ENCODE data around the gene DACT1.
A peak's percentile ranks its signal among the peaks of the same experiment; 100 is the strongest.

DACT1 gene

GRCh38 chr14:58626431-58626831 lies 11.3 kb upstream of the DACT1 start:
- H3K27me3 ChIP-seq (ENCODE audit: low read depth): no peaks in the 10 kb centered on the region
- no peak overlapping the region for H3K4me3 ChIP-seq
- DNase-seq (ENCODE audit: low spot score in 2 of 2): no peak
- in situ Hi-C loops (cut with MboI; ENCODE audit: low sequenced_read_pairs): no loop called here
- H3K4me1 ChIP-seq: peaks cover 8% of the 10 kb centered on the region
- no peaks in the 10 kb centered on the region for H3K9me3 ChIP-seq
- no peaks in the 10 kb centered on the region for H3K36me3 ChIP-seq (replicated peaks)

DNA sequence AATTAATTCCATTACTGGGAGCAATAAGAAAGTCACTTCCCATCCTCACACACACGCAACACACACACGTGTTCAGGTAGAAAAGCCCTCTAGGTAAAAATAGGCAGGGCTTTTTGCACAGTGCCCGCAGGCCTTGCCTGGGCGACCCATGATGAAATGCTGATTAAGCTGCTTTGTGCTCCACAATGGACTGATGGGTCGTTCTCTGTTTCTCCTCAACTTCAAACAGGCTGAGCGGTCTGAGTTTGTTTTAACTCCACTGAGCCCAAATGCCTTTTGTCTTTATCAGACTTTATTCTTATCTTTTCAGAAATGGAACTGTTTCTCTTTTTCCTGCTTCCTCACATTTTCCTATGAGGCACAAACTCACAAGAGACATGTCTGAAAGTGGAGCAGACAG lies 9.4 kb upstream of the DACT1 start:
- Histone ChIP-seq H3K27me3 (ENCODE audit: low read depth) (no peaks in the 10 kb centered on the region), H3K4me1 (peaks cover 4% of the 10 kb centered on the region; the same call in 1 of the 2 replicates), H3K36me3 (replicated peaks) (no peaks in the 10 kb centered on the region), H3K4me3 (no peak overlapping the region), H3K9me3 (no peaks in the 10 kb centered on the region)
- DNase-seq (ENCODE audit: low spot score in 2 of 2): no peak
- in situ Hi-C loops (cut with MboI; ENCODE audit: low sequenced_read_pairs): no loop called here

- H3K36me3 ChIP-seq (replicated peaks): no peaks in the 10 kb centered on the region
- no peak for DNase-seq (ENCODE audit: low spot score in 2 of 2)
- H3K4me1 ChIP-seq: peaks cover 4% of the 10 kb centered on the region
- H3K9me3 ChIP-seq: no peaks in the 10 kb centered on the region
- no peak overlapping the region for H3K4me3 ChIP-seq
- no peaks in the 10 kb centered on the region for H3K27me3 ChIP-seq (ENCODE audit: low read depth)
- in situ Hi-C loops (cut with MboI; ENCODE audit: low sequenced_read_pairs): no loop called here
Observed at GRCh38 chr14:58629281-58629680, 8.5 kb upstream of the DACT1 start.

GRCh38 chr14:58631732-58632131 lies 6.0 kb upstream of the DACT1 start:
- in situ Hi-C loops (cut with MboI; ENCODE audit: low sequenced_read_pairs): no loop called here
- no peaks in the 10 kb centered on the region for H3K9me3 ChIP-seq
- no peak overlapping the region for H3K4me3 ChIP-seq
- DNase-seq (ENCODE audit: low spot score in 2 of 2): no peak
- H3K27me3 ChIP-seq (ENCODE audit: low read depth): no peaks in the 10 kb centered on the region
- peaks cover 10% of the 10 kb centered on the region for H3K4me1 ChIP-seq
- H3K36me3 ChIP-seq (replicated peaks): no peaks in the 10 kb centered on the region

GRCh38 chr14:58633831-58634230 lies 3.9 kb upstream of the DACT1 start:
- DNase-seq (ENCODE audit: low spot score in 2 of 2): no peak
- H3K9me3 ChIP-seq: no peaks in the 10 kb centered on the region
- H3K4me1 ChIP-seq: peaks cover 7% of the 10 kb centered on the region
- no peak overlapping the region for H3K4me3 ChIP-seq
- no peaks in the 10 kb centered on the region for H3K27me3 ChIP-seq (ENCODE audit: low read depth)
- H3K36me3 ChIP-seq (replicated peaks): no peaks in the 10 kb centered on the region
- in situ Hi-C loops (cut with MboI; ENCODE audit: low sequenced_read_pairs): no loop called here

DNA sequence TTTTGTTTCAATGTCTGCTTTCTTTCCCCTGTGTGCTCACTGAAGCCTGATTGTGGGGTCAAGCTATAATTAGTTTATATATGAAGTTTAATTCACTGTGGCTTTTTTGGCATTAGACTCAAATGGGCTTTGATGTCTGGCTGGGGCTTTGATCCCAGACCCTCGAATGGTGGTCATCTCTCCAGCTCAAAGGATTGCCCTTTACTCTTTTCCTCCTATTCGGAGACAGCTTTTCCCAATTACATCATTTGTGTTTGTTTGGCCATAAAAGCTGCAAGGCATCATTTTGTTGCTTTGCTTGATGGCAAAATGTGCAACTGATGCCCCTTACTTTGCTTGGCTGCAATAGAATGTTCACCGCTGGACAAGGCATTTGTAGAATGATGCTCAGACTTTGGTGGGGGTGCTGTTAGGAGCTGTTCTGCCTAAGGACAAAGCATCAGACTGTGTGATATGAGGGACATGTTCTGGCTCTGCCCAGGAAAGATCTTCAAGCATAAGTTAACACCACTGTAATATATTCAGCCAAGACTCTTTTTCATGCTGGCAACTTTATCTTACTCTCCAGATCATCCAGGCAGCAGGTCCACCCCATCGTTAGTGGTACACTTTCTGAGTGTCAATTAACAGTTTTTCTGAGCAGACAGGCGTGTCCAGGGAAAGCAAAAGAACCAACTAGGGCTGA lies 3.2 kb upstream of the DACT1 start:
- Histone ChIP-seq H3K36me3 (replicated peaks) (no peaks in the 10 kb centered on the region), H3K9me3 (no peaks in the 10 kb centered on the region), H3K27me3 (ENCODE audit: low read depth) (no peaks in the 10 kb centered on the region), H3K4me1 (peaks cover 9% of the 10 kb centered on the region), H3K4me3 (no peak overlapping the region)
- DNase-seq (ENCODE audit: low spot score in 2 of 2): no peak
- in situ Hi-C loops (cut with MboI; ENCODE audit: low sequenced_read_pairs): no loop called here

DNA sequence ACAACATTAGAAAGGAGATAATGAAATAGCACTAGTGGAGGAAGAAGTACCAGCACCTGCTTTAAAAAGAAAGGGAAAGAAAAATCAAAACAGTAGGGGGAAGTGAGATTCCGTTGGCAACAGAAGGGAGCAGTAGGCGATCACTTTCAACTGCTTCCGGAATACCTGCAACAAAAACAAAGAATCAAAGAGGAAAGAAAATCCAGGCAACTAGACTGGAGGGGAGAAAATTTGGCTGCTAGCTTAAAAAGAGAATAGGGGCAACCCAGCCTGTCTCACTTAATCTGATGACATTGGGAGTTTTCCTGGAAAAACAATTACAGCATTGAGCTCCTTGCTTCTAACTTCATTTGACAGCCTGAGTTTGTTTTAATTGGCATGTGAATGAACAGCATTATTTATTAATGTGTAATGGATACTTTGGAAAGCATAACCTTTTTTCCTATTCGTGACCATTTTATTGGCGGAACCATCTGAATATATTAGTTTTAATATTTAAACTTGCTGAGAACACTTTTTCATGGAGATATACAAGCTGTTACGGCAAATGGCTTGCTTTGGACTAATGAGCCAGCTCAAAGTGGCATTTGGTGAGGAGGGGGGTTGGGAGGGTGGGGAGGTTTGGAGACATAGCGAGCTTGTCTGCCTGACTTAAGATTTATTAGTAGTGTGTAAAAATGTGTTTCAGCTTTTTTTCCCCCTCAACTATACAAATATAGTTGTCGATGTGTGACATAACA lies 2.5 kb upstream of the DACT1 start:
- Histone ChIP-seq H3K27me3 (ENCODE audit: low read depth) (no peaks in the 10 kb centered on the region), H3K36me3 (replicated peaks) (no peaks in the 10 kb centered on the region), H3K9me3 (no peaks in the 10 kb centered on the region), H3K4me1 (peaks cover 14% of the 10 kb centered on the region), H3K4me3 (no peak overlapping the region)
- in situ Hi-C loops (cut with MboI; ENCODE audit: low sequenced_read_pairs): no loop called here
- DNase-seq (ENCODE audit: low spot score in 2 of 2): no peak

- in situ Hi-C loops (cut with MboI; ENCODE audit: low sequenced_read_pairs): no loop called here
- Histone ChIP-seq H3K4me3 (no peak overlapping the region), H3K9me3 (no peaks in the 10 kb centered on the region), H3K4me1 (peaks cover 17% of the 10 kb centered on the region), H3K27me3 (ENCODE audit: low read depth) (no peaks in the 10 kb centered on the region), H3K36me3 (replicated peaks) (peaks cover 7% of the 10 kb centered on the region)
- no peak for DNase-seq (ENCODE audit: low spot score in 2 of 2)
Observed at GRCh38 chr14:58636129-58636528, 1.6 kb upstream of the DACT1 start.

- Histone ChIP-seq H3K4me3 (peak overlapping the region; percentile 43), H3K4me1 (peaks cover 17% of the 10 kb centered on the region), H3K9me3 (no peaks in the 10 kb centered on the region), H3K36me3 (replicated peaks) (peaks cover 16% of the 10 kb centered on the region), H3K27me3 (ENCODE audit: low read depth) (no peaks in the 10 kb centered on the region)
- in situ Hi-C loops (cut with MboI; ENCODE audit: low sequenced_read_pairs): no loop called here
- DNase-seq (ENCODE audit: low spot score in 2 of 2): peak; percentile 52 to 68
Observed at GRCh38 chr14:58637040-58637390, 747 bp upstream of the DACT1 start.

GRCh38 chr14:58638231-58639197 lies 752 bp downstream of the DACT1 start:
- H3K4me3 ChIP-seq: peak overlapping the region; percentile 56
- H3K9me3 ChIP-seq: no peaks in the 10 kb centered on the region
- H3K4me1 ChIP-seq: peaks cover 17% of the 10 kb centered on the region
- no peaks in the 10 kb centered on the region for H3K27me3 ChIP-seq (ENCODE audit: low read depth)
- in situ Hi-C loops (cut with MboI; ENCODE audit: low sequenced_read_pairs): no loop called here
- DNase-seq (ENCODE audit: low spot score in 2 of 2): peak; percentile 29 to 52
- H3K36me3 ChIP-seq (replicated peaks): peaks cover 27% of the 10 kb centered on the region

DNA sequence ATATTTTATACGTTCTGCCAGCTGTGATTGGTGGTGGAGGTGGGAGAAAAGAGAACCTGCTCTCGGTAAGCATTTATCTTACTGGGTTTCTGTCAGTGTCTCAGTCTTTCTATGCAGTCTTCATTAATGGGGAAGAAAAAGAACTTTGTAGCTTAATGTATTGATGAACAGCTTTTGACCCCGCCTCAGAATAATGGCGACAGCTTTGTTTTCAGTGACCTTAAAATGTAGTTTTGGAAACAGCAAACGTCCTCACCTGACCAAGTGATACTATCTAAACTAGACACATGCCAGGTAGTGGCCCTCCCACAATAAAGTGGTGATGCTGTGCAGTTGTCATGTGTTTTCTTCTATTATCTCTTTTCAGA lies 1.4 kb downstream of the DACT1 start:
- Histone ChIP-seq H3K4me1 (peaks cover 17% of the 10 kb centered on the region), H3K27me3 (ENCODE audit: low read depth) (no peaks in the 10 kb centered on the region)
- in situ Hi-C loops (cut with MboI; ENCODE audit: low sequenced_read_pairs): no loop called here

GRCh38 chr14:58639842-58640484 lies 2.2 kb downstream of the DACT1 start:
- H3K9me3 ChIP-seq: no peaks in the 10 kb centered on the region
- H3K27me3 ChIP-seq (ENCODE audit: low read depth): no peaks in the 10 kb centered on the region
- in situ Hi-C loops (cut with MboI; ENCODE audit: low sequenced_read_pairs): no loop called here
- peaks cover 31% of the 10 kb centered on the region for H3K36me3 ChIP-seq (replicated peaks)
- peak overlapping the region; percentile 56 for H3K4me3 ChIP-seq
- H3K4me1 ChIP-seq: peaks cover 17% of the 10 kb centered on the region
- DNase-seq (ENCODE audit: low spot score in 2 of 2): peak; percentile 57 to 62

More for the DNA sequence above, 1.4 kb downstream of the DACT1 start:
- no peak for DNase-seq (ENCODE audit: low spot score in 2 of 2)
- H3K36me3 ChIP-seq (replicated peaks): peaks cover 27% of the 10 kb centered on the region
- no peaks in the 10 kb centered on the region for H3K9me3 ChIP-seq
- peak overlapping the region; percentile 56 for H3K4me3 ChIP-seq

GRCh38 chr14:58640959-58641358 lies 3.2 kb downstream of the DACT1 start:
- no peaks in the 10 kb centered on the region for H3K9me3 ChIP-seq
- H3K4me3 ChIP-seq: no peak overlapping the region
- in situ Hi-C loops (cut with MboI; ENCODE audit: low sequenced_read_pairs): no loop called here
- H3K27me3 ChIP-seq (ENCODE audit: low read depth): no peaks in the 10 kb centered on the region
- no peak for DNase-seq (ENCODE audit: low spot score in 2 of 2)
- peaks cover 17% of the 10 kb centered on the region for H3K4me1 ChIP-seq
- H3K36me3 ChIP-seq (replicated peaks): peaks cover 41% of the 10 kb centered on the region

Data from HAP-1 (cell line).